Lower leg skin (tissue), 3 donors: ENCODE data around the gene AMOTL2.

ENCODE experiments used
- POLR2A ChIP-seq, 2 donors: fragments of 450-650 bp; IDR thresholded peaks; one replicate each; pipeline ENCODE4 v1.6.1; 2016 to 2017; ENCODE audit warnings: antibody characterized with exemption in 2 of 2, mild to moderate bottlenecking in 1 of 2, moderate library complexity in 1 of 2
- TF ChIP-seq, protein P1 (sequence below), 3 donors: fragments of 450-650 bp; IDR thresholded peaks; one replicate each; pipeline ENCODE4 v1.5.1; 2016; ENCODE audit warnings: antibody characterized with exemption in 3 of 3, mild to moderate bottlenecking in 3 of 3, moderate library complexity in 2 of 3

DNA sequence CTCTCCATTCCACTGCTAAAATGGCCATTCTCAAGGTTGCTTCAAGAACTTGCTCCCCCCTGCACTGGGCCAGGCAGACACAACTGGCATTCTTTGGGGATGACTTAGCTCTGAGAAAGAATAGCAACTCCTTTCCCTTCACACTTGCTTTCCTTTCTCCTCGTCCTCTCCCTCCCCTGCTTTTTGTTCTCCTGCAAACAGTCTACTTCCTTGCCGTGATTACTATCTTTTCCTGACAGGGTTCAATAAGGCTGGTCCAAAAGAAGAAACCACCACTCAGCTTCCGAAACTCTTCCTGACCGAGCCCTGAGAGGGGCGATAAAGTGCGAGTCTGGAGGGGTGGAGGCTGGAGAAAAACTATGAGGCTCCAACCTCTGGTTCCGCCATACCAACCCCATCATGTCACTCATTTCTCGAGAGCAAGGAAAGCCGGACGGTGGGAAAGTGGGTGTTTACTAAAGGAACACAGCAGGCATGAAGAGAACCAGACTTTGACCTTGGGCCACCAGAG, 5.0 kb downstream of the AMOTL2 start:
- TF ChIP-seq, protein P1, sequence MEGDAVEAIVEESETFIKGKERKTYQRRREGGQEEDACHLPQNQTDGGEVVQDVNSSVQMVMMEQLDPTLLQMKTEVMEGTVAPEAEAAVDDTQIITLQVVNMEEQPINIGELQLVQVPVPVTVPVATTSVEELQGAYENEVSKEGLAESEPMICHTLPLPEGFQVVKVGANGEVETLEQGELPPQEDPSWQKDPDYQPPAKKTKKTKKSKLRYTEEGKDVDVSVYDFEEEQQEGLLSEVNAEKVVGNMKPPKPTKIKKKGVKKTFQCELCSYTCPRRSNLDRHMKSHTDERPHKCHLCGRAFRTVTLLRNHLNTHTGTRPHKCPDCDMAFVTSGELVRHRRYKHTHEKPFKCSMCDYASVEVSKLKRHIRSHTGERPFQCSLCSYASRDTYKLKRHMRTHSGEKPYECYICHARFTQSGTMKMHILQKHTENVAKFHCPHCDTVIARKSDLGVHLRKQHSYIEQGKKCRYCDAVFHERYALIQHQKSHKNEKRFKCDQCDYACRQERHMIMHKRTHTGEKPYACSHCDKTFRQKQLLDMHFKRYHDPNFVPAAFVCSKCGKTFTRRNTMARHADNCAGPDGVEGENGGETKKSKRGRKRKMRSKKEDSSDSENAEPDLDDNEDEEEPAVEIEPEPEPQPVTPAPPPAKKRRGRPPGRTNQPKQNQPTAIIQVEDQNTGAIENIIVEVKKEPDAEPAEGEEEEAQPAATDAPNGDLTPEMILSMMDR (IDR thresholded peaks at IDR 0.05) = no peak
- TF ChIP-seq POLR2A (IDR thresholded peaks at IDR 0.05) = no peak
